Measurements from ENCODE around the gene ARL17B. TPM values are rescaled to one million over a fixed set of nuclear protein-coding genes. Genes with fewer than 3 reads are reported as not detected.
"Not testable (repeated sequence)": the region's sequence is repeated elsewhere in the genome, so short reads cannot be mapped to it uniquely, and the experiment has no call there.

ARL17B gene
- total and polyA plus RNA-seq, 2 experiments from 2014 or later = 18.8 to 20.5 TPM

DNA sequence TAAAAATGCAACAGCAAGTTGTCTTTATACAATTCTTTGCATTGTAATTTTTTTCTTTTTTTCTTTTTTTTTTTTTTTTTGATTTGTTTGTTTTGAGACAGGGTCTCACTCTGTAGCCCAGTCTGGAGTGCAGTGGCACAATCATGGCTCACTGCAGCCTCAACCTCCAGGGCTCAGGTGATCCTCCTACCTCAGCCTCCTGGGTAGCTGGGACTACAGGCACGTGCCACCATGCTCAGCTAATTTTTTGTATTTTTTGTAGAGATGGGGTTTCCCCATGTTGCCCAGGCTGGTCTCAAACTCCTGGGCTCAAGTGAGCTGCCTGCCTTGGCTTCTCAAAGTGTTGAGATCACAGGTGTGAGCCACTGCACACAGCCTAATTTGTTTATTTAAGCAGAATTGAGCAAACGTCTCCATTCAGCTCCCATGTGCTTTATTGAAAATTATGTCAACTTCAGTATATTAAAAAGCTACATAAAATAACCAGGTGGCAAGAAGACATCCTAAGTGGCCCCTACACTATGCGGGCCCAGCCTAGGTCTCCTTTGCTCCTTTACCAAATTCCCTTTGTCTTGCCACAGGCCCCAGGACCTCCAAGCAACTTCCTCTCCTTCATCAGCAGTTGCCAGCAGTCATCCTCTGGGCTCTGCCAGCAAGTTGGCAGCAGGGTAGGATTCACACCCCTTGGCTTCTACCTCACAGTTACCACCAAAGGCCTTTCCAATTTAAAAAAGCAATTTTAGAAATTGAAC, 84.7 kb downstream of the ARL17B start:
- H3K27ac ChIP-seq; DNase-seq (ENCODE audit: low read depth in 1 of 2, low spot score in 1 of 2): not testable (repeated sequence)

DNA sequence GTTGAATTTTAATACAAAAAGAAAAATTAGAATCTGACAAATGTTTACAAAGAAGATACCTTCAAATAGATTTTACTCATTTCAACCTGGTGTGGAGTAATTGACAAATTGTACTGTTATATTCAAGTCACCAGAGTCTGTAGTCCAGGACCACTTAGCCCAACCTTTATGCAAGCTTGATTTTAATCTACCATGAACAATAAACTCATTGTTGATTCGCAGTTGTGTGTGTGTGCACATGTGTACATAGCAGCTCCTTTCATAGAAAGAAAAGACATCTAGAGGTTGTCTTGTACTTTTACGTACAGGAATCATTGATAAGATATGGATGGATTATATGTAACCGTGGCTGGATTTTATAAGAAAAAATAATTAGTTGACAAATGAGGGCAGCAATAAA, 87.3 kb downstream of the ARL17B start:
- H3K4me3 ChIP-seq = no peak overlapping the region
- DNase-seq (ENCODE audit: low read depth in 1 of 2, low spot score in 1 of 2) = no peak
- no peaks in the 10 kb centered on the region for H3K36me3 ChIP-seq
- H3K9me3 ChIP-seq (ENCODE audit: low read depth) = no peaks in the 10 kb centered on the region
- TF ChIP-seq CTCF (IDR thresholded peaks at IDR 0.05; ENCODE audit: low read depth, low read length) = no peak
- peaks cover 32% of the 10 kb centered on the region for H3K27me3 ChIP-seq
- no peak overlapping the region for H3K27ac ChIP-seq
- H3K4me1 ChIP-seq (ENCODE audit: low read depth) = no peaks in the 10 kb centered on the region

More for the DNA sequence above, 84.7 kb downstream of the ARL17B start:
- H3K4me3 ChIP-seq; H3K4me1 ChIP-seq (ENCODE audit: low read depth); H3K36me3 ChIP-seq; H3K9me3 ChIP-seq (ENCODE audit: low read depth): not testable (repeated sequence)
- peaks cover 25% of the 10 kb centered on the region for H3K27me3 ChIP-seq

GRCh38 chr17:46273541-46274236, 87.9 kb downstream of the ARL17B start:
- no peak for TF ChIP-seq CTCF (IDR thresholded peaks at IDR 0.05; ENCODE audit: low read depth, low read length)
- Histone ChIP-seq H3K4me1 (ENCODE audit: low read depth) (no peaks in the 10 kb centered on the region), H3K36me3 (no peaks in the 10 kb centered on the region), H3K4me3 (no peak overlapping the region), H3K27me3 (peaks cover 34% of the 10 kb centered on the region), H3K9me3 (ENCODE audit: low read depth) (no peaks in the 10 kb centered on the region), H3K27ac (no peak overlapping the region)
- no peak for DNase-seq (ENCODE audit: low read depth in 1 of 2, low spot score in 1 of 2)

GRCh38 chr17:46270032-46270431, 91.5 kb downstream of the ARL17B start:
- peaks cover 4% of the 10 kb centered on the region for H3K4me1 ChIP-seq (ENCODE audit: low read depth)
- H3K27me3 ChIP-seq = peaks cover 59% of the 10 kb centered on the region
- no peaks in the 10 kb centered on the region for H3K9me3 ChIP-seq (ENCODE audit: low read depth)
- no peaks in the 10 kb centered on the region for H3K36me3 ChIP-seq
- no peak overlapping the region for H3K27ac ChIP-seq
- peak in 1 of 2 donors; percentile 49 for DNase-seq (ENCODE audit: low read depth in 1 of 2, low spot score in 1 of 2)
- no peak overlapping the region for H3K4me3 ChIP-seq
- TF ChIP-seq CTCF (IDR thresholded peaks at IDR 0.05; ENCODE audit: low read depth, low read length) = no peak

DNA sequence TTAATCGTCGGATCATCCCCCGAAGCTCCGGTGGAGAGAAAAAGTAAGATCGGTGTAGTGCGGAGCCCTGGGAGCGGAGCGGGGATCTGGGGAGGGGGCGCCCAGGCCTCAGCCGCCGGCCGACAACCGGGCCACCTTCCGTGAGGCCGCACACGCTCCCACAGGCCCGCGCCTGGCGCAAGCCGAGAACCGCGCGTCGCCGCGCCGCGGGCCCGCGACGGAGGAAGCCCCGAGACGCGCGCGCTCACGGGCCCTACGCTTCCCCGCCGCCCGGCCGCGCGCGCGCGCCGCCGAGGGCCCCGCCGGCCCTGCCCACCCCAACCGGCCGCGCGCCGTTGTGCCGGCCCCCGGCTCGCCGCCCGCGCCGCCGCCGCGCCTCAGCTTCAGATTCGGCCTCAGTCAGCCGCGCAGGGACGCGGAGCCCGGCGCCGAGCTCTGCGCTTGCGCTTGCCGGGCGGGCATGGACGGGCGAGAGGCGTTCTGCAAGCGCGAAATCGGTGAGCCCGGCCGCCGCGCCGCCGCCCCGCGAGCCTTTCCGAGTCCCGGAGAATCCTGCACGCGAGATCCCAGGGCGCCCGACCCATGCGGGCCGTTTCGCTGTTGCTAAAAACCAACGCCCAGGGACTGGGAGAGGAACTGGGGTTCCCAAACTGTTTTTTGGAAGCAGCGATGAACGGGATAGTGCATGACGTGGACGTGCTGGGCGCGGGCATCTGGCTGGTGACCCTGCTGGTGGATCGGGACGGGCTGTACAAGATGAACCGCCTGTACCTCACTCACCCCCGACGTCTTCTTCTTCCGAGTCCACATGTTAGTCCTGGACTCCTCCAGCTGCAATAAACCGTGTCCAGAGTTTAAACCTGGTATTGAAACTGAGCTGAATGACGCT, 94.7 kb downstream of the ARL17B start:
- Histone ChIP-seq H3K9me3 (ENCODE audit: low read depth) (no peaks in the 10 kb centered on the region), H3K4me3 (peak overlapping the region; percentile 55), H3K27me3 (peaks cover 53% of the 10 kb centered on the region), H3K36me3 (no peaks in the 10 kb centered on the region), H3K27ac (peak overlapping the region; percentile 54), H3K4me1 (ENCODE audit: low read depth) (peaks cover 4% of the 10 kb centered on the region)
- DNase-seq (ENCODE audit: low read depth in 1 of 2, low spot score in 1 of 2) = peak; percentile 96 to 98
- no peak for TF ChIP-seq CTCF (IDR thresholded peaks at IDR 0.05; ENCODE audit: low read depth, low read length)

DNA sequence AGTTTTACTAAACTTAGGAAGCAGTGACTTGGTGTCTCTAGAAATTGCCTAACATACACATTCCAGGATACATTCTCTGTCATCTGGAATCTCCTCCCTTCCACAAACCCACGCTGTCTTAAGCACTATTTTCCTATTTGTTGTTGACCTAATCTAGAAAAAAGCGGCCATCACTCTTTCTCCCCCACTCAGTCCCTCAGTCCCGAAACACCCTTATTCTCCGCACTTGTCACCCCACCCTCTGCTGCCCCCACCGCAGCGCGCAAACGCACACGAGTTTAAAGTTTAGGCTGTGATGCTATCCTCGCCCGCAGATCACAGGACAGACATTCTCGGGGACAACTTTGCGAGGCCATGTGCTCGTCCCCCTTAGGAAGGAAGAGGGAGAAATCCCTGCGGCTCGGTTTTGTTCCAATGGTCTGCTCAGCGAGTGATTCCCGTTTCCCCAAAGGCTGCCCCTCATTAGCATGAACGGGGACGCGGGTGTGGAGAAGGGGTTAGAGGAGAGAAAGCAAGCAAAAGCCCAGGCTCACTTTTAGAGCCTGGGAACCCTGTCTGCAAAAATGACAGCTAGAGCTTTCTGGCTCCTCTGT, 95.4 kb downstream of the ARL17B start:
- peak in 1 of 2 donors; percentile 81 for DNase-seq (ENCODE audit: low read depth in 1 of 2, low spot score in 1 of 2)
- peak overlapping the region; percentile 54 for H3K27ac ChIP-seq

More for the DNA sequence above, 95.4 kb downstream of the ARL17B start:
- not testable (repeated sequence) for H3K4me1 ChIP-seq (ENCODE audit: low read depth); H3K36me3 ChIP-seq; H3K9me3 ChIP-seq (ENCODE audit: low read depth)
- Histone ChIP-seq H3K4me3 (peak overlapping the region; percentile 55), H3K27me3 (peaks cover 58% of the 10 kb centered on the region)
